Colonic mucosa (tissue), 4 donors: ENCODE results near the gene NPY5R. TPM values are rescaled to one million over a fixed set of nuclear protein-coding genes. Genes with fewer than 3 reads are reported as not detected.

Experiments
- DNase-seq: peaks from one replicate; pipeline ENCODE4 v3.0.0-alpha.2; 2020
- H3K27ac ChIP-seq: fragments of 200-600 bp; one replicate; pipeline ENCODE4 v1.8.0; 2021
- H3K27me3 ChIP-seq: fragments of 200-600 bp; one replicate; pipeline ENCODE4 v1.8.0; 2021
- H3K36me3 ChIP-seq: fragments of 200-600 bp; one replicate; pipeline ENCODE4 v1.8.0; 2021
- H3K4me1 ChIP-seq: fragments of 200-600 bp; one replicate; pipeline ENCODE4 v1.8.0; 2021; ENCODE audit warnings: mild to moderate bottlenecking
- H3K4me3 ChIP-seq: fragments of 200-600 bp; one replicate; pipeline ENCODE4 v1.8.0; 2021
- H3K9ac ChIP-seq, 2 donors: one replicate each; pipeline ENCODE4 v1.7.0; 2013; ENCODE audit warnings: control low read depth in 2 of 2, low read depth in 2 of 2, low read length in 2 of 2
- H3K9me3 ChIP-seq: fragments of 200-600 bp; one replicate; pipeline ENCODE4 v1.8.0; 2021
- CTCF ChIP-seq: fragments of 200-600 bp; IDR thresholded peaks from one replicate; pipeline ENCODE4 v1.8.0; 2022; ENCODE audit warnings: antibody characterized with exemption, mild to moderate bottlenecking
- intact Hi-C: fragments of 100-400 bp; cut with DNase I; formaldehyde crosslinking; loops from one replicate; pipeline ENCODE4 v1.14.1; 2022
- total RNA-seq, 2 donors: library from RNA; stranded (reverse); fragmentation: NEBNext Ultra II Directional in 1 of 2; extraction: Animal tissue kit (Norgen Biotek cat#: 25700) in 1 of 2; gene quantifications; one replicate each; pipeline ENCODE4 v1.2.1, GENCODE V29; 2021
- donor health status: healthy.
- donor health status: DM: no; HTN: no; CAD: no.
- donor health status: DM: no; HTN: no; CAD: no.

NPY5R gene
- total RNA-seq, 2 donors from 2014 or later: 0.21 TPM; not detected in 1

- H3K4me3 ChIP-seq: peak overlapping the region; percentile 41
- intact Hi-C loops: no loop called here
- peaks cover 8% of the 10 kb centered on the region for H3K27me3 ChIP-seq
- H3K4me1 ChIP-seq: no peaks in the 10 kb centered on the region
- H3K9me3 ChIP-seq: no peaks in the 10 kb centered on the region
- H3K36me3 ChIP-seq: no peaks in the 10 kb centered on the region
- no peak for DNase-seq
- TF ChIP-seq CTCF: no peak
- H3K27ac ChIP-seq: no peak overlapping the region
- H3K9ac ChIP-seq: peak overlapping the region in 1 of 2 donors; percentile 68
Observed at GRCh38 chr4:163344147-163345125, 744 bp downstream of the NPY5R start.

GRCh38 chr4:163350672-163351071 lies 7.0 kb downstream of the NPY5R start:
- Histone ChIP-seq H3K27ac (no peak overlapping the region), H3K9me3 (no peaks in the 10 kb centered on the region), H3K27me3 (no peaks in the 10 kb centered on the region), H3K4me3 (no peak overlapping the region), H3K9ac (no peak overlapping the region), H3K36me3 (no peaks in the 10 kb centered on the region), H3K4me1 (no peaks in the 10 kb centered on the region)
- no peak for TF ChIP-seq CTCF
- intact Hi-C loops: no loop called here
- DNase-seq: no peak

GRCh38 chr4:163353054-163353453 lies 9.4 kb downstream of the NPY5R start:
- Histone ChIP-seq H3K27ac (no peak overlapping the region), H3K9ac (no peak overlapping the region), H3K4me3 (no peak overlapping the region), H3K9me3 (no peaks in the 10 kb centered on the region), H3K4me1 (no peaks in the 10 kb centered on the region), H3K27me3 (no peaks in the 10 kb centered on the region), H3K36me3 (no peaks in the 10 kb centered on the region)
- no peak for DNase-seq
- intact Hi-C loops: no loop called here
- TF ChIP-seq CTCF: no peak

GRCh38 chr4:163356104-163356503 lies 12.4 kb downstream of the NPY5R start:
- H3K4me3 ChIP-seq: no peak overlapping the region
- DNase-seq: no peak
- no peak overlapping the region for H3K9ac ChIP-seq
- no peak for TF ChIP-seq CTCF
- no peaks in the 10 kb centered on the region for H3K4me1 ChIP-seq
- no peak overlapping the region for H3K27ac ChIP-seq
- intact Hi-C loops: no loop called here
- H3K36me3 ChIP-seq: no peaks in the 10 kb centered on the region
- H3K27me3 ChIP-seq: no peaks in the 10 kb centered on the region
- no peaks in the 10 kb centered on the region for H3K9me3 ChIP-seq

- Histone ChIP-seq H3K27me3 (no peaks in the 10 kb centered on the region), H3K9me3 (no peaks in the 10 kb centered on the region), H3K27ac (peak overlapping the region; percentile 29), H3K4me3 (no peak overlapping the region), H3K4me1 (no peaks in the 10 kb centered on the region), H3K36me3 (no peaks in the 10 kb centered on the region), H3K9ac (no peak overlapping the region)
- peak; percentile 50 for DNase-seq
- intact Hi-C loops: no loop called here
- TF ChIP-seq CTCF: no peak
Observed at GRCh38 chr4:163367651-163368050, 24.0 kb downstream of the NPY5R start.
